HG02840 (cell line): Measurements from ENCODE around the gene RPAP2.
"Not testable (repeated sequence)": the region's sequence is repeated elsewhere in the genome, so short reads cannot be mapped to it uniquely, and the experiment has no call there.

Experiments used
- ATAC-seq: cut with Tn5 transposase; IDR thresholded peaks from one replicate; pipeline ENCODE4 v1.9.1; 2021; ENCODE audit warnings: mild to moderate bottlenecking, moderate library complexity, moderate number of reproducible peaks; ENCODE audit not compliant: unreplicated experiment, low FRiP score

RPAP2 gene

DNA sequence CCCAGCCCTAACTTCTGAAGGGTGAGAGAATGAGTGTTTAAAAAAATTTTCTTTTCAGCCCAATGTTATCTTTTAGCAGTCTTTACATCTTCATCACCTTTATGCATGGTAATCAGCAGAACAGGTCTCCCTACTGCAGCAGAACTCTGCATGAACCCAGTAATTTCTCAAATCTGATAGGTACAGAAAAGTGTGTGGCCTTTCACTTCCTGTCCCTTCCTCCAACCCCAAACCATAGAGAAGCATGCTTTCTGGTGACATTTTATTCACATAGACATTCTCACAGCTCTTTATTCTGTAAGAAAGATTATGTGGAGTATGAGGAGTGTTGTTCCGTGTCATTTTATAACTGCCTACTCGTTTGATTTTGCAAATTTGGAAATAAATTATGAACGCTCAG, 68.6 kb downstream of the RPAP2 start:
- no peak for ATAC-seq

DNA sequence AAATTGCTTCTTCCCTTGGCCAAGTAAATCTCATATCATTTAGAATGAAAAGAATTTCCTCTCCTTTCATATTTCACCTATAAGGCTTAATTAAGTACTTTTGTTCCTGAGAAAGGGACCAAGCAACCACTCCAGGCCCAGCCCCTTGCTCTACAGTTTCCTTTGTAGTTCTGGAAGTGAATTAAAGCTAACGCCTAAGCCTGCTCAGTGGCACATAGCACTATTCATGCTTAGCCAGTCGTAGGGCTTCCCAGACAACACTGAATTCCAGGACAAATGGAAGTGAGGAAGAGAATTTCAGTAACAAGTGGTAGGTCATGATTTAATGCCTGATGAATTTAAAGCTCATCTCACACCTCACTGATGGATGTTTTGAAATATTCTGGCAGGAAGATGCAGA, 73.3 kb downstream of the RPAP2 start:
- no peak for ATAC-seq

DNA sequence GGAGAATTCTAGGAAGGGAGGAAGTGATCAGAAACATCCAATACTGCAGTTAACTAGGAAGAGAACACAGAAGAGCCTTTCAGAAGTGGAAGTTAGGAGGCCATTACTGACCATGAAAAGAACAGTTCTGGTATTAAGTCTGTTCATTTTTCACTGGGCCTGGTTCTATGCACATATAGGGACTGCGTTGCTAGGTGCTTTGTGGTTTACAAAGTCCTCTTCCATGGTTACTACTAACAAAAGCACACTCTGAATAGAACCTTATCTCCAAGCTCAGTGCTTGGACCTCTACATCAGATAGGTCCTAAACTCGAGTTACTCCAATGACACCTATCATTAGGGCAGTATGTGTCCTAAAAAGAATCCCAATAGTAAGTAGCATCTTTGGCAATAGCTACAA, 75.4 kb downstream of the RPAP2 start:
- ATAC-seq, result no peak

DNA sequence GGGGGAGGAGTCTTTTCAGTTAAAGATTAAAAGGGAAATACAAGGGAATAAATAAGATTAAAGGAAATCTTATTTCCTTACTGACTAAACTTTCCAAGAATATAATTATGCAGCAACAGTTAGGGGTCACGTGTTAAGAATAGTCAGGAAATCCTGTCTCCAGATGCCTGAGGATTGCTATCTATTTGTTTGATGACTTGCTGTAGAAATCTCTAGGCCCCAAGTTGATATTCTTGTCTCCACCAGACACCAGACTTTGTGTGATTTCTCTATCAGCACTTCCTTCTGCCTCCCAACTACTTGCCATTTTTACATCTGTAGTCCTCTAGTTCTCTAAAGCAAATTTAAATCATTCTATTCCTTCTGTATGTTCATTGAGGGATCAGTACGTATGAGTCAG, 77.5 kb downstream of the RPAP2 start:
- ATAC-seq, result no peak

DNA sequence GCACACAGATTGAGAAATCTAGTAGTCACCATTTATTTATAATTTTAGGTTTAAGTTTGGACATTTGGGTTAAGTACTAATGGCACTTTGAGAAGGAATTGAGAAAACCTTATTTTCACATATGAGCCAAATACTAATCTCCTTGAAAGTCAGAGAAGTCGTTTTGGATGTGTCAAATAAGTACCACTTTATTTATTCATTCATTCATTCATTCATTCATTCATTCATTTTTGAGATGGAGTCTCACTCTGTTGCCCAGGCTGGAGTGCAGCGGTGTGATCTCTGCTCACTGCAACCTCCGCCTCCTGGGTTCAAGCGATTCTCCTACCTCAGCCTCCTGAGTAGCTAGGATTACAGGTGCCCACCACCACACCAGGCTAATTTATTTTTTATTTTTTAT, 79.1 kb downstream of the RPAP2 start:
- ATAC-seq, result not testable (repeated sequence)

DNA sequence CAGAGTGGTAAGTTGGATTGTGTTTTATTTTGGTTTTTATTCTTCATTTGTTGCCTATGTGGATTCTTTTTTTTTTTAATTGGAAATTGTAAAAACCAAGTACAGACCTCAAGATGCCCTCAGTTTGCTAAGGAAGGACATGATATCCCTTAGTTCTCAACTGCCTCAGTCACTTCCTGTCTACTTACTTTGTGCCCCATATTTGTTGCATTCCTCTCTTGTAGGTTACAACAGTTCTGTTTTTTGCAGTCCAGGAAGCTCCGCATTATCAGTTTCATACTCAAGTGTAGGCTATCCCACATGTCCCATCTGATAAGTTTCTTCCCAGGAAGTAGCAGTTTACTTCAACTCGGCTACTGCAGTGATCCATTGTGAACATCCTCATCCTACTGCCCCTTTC, 82.0 kb downstream of the RPAP2 start:
- ATAC-seq, result no peak

DNA sequence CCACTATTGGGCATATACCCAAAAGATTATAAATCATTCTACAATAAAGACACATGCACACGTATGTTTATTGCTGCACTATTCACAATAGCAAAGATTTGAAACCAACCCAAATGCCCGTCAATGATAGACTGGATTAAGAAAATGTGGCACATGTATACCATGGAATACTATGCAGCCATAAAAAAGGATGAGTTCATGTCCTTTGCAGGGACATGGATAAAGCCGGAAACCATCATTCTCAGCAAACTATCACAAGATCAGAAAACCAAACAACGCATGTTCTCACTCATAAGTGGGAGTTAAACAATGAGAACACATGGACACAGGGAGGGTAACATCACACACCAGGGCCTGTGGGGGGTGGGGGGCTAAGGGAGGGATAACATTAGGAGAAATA, 95.1 kb downstream of the RPAP2 start:
- ATAC-seq, result not testable (repeated sequence)

DNA sequence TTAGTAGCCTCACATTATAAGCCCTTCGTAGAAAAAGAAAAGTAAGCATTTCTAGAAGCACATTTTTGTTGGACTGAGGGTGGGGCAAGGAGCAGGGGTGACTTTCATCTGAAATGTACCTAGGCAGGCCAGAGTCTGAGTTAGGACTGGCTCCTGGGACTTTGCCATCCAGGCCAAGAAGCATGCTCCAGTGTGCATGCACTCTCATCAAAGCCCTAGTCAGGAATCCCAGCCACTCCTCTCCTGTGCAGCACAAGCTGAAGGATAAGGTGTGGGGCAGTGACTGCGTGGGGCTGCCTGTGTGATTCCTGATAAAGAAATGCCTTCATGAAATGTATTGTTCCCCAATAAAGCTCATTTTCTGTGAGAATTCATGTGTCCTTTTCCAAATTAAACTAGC, 99.7 kb downstream of the RPAP2 start:
- ATAC-seq, result no peak

DNA sequence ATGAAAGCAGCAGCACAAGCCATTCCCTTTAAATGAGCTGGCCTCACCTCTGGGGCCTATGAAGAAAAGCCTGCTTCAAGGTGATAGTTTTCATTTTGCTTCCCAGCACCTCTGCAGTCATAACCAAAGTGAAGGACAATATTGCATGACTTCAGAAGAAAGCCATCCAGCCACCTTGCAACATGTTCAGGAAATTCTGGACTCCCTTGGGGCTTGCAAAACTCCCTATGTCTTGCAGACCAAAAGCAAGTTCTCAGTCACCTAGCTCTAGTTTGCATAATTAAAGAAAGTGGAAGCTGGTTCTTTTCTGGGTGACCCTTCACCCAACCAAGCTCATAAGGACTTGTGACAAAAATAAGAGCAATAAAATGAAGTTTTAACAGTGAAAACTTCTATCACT, 100.2 kb downstream of the RPAP2 start:
- peak; percentile 88 for ATAC-seq

DNA sequence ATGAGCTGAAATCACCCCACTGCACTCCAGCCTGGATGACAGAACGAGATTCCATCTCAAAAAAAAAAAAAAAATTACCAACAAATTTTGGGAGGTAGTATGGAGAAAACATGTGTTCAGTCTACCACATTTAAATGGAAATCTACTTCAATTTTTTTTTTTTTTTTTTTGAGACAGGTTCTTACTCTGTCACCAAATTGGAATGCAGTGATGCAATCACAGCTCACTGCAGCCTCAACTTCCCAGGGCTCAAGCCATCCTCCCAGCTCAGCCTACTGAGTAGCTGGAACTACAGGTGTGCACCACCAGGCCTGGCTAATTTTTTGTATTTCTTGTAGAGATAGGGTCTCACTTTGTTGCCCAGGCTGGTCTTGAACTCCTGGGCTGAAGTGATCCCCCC, 105.8 kb downstream of the RPAP2 start:
- ATAC-seq, result no peak

DNA sequence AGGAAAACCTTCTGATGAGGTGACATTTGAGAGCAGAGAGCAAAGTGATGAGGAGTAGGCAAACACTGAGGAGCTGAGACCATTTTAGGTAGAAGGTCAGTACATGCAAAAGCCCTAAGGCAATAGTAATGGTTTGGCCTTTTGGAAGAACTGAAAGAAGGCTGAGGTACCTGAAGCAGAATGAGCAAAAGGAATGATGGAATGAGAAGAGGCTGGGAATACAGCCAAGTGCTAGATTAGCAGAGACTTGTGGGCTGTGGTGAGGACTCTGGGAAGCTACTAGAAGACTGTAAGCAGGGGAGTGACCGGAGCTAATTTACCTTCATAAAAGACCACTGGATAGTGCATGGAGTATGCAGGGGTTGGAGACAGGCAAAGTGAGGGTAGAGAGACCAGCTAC, 110.0 kb downstream of the RPAP2 start:
- no peak for ATAC-seq

DNA sequence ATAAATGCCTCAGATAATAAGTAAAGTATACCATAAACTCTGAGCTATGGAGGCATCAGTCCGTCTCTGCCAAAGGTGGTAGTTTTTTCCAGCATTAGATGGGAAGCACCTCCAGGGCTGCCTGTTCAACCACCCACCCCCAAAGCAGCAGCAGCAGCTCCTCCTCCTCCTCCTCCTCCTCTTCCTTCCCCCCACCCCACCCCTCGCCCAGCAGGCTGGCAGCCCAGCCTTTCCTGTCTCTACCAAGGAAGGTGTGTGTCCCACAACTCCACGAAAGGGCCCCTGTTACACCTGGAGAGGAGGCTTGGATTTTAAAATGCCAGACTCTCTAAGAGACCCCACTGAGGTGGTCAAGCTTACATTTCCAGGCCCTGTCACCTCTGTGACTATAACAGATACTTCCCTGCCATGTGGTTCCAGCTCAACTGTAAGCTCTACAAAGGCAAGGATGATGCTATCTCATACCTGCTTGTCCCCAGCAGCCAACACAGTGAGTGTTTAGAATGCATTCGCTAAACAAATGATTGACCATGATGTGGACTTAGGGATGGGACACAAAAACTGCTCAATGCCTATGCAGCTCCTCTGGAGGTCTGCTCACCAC, 111.2 kb downstream of the RPAP2 start:
- ATAC-seq, result no peak

DNA sequence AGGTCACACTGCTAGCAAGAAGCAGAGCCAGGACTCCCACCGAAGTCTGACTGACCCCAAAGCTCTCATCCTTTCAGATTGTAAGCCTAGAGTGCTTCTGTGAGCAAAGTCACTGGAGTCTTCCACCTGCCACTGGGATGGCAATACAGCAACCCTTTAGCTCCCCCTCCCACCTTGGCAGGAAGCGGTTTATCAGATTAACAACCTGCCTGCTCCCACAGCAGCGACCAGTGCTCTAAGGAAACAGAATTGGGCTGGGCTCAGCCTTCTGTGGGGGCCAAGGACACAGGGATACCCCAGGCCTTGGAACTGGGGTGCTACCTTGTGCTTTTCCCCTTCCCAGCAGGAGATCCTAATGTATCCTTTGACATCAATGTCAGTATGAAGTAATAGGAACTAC, 111.8 kb downstream of the RPAP2 start:
- ATAC-seq, result no peak

DNA sequence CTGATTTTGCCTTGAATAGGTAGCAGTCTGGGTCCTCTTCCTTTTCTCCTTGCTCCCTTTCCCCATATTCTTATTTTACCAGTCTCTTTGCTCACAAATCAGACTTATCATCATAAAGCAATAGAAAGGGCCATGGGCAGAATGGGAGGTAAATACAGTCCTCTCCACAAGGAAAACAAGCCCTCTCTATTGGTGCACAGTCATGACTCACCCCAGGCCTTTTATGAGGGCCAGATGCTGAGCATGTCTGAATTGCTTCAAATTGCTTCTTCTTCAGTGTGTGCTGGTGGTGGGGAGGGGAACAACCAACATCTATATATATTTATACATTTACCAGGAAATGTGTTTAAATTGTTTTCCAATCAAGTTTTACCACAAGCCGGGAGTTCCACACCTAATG, 112.7 kb downstream of the RPAP2 start:
- no peak for ATAC-seq

DNA sequence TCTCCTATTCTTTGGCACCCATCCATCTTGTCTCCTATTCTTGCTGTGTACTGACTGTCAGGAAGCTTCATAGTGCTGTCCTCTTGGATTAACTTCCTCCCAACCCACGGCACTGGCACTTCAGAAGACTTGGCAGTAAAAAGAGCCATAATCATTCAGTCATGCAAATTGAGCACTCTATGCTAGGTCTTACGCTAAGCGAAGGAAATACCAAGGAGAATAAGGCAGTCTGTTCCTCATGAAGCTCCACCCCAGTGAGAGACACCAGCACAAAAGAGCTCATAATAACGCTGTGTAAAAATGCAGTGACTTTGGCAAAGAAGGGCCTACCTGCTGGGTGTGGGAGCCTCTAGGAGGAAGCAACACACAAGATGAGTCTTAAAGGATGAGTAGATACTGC, 120.8 kb downstream of the RPAP2 start:
- ATAC-seq, result no peak

DNA sequence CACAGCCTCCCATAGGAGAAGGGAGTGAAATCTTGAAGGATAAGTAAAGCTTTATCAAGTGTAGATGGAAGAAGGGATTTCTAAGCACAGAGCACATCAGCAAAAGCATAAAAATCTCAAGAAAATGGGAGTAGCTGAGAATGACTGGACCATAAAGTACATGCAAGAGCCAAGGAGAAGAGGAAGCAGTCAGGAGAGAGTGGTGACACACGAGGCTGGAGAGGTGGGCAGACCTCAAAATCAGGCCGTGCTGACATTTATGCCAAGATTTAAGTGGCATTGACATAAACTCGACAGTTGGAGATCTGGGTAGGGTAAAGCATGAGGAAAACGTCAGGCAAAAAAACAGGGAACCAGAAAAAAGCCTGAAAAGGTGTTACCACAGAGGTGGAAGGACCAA, 125.5 kb downstream of the RPAP2 start:
- no peak for ATAC-seq

DNA sequence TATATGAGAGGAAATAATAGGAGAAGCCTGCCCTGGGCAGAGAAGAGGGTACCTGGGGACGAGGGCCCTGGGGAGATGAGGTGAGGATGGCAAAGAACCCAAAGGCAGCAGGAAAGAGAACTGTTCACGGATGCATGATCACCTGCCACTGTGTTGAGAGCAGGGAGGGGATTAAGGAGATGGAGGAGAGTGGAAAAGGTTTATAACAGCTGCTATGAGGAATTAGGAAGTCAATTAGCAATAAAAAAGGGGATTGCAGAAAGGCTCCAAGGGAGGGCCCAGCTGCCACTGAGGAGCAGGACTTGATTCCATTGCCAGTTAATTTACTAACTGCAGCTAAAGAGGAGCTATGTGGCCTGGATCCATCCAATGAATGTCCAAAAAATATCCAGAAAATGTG, 126.8 kb downstream of the RPAP2 start:
- ATAC-seq, result no peak

DNA sequence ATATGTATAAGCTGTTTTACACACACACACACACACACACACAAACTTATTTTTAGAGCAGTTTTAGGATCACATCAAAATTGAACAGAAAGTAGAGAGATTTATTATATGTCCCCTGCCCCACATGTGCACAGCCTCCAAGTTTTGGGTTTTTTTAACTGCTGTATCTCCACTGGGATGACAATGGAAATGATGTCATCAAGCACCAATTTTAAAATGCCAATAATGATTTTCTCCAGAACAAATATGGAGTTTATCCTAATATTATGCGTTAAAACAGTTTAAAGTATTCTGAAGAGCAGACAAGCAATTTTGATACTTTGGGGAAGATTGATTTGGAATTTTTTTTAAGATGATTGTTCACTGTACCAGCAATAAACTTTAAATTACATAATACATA, 131.2 kb downstream of the RPAP2 start:
- no peak for ATAC-seq

DNA sequence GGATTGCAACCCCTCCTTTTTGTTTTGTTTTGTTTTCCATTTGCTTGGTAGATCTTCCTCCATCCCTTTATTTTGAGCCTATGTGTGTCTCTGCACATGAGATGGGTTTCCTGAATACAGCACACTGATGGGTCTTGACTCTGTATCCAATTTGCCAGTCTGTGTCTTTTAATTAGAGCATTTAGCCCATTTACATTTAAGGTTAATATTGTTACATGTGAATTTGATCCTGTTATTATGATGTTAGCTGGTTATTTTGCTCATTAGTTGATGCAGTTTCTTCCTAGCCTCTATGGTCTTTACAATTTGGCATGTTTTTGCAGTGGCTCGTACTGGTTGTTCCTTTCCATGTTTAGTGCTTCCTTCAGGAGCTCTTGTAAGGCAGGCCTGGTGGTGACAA, 135.7 kb downstream of the RPAP2 start:
- ATAC-seq, result not testable (repeated sequence)

DNA sequence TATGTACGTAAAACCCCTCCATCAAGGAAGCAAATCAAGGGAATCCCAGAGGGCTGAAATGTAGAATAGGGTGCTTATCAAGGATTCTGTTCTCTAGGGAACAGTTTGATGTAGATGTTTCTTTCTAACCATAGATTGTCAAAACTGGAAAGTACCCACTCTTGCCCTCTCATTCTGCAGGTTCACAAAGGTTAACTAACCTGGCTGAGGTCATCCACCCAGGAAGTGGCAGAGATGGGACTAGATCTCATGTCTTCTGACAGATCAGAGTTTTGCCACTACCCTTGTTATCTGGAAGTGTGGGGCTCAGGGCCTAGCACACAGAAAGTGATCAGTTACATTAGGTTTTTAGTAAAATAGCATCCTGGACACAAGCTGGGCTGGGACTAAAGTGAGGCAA, 140.4 kb downstream of the RPAP2 start:
- no peak for ATAC-seq

DNA sequence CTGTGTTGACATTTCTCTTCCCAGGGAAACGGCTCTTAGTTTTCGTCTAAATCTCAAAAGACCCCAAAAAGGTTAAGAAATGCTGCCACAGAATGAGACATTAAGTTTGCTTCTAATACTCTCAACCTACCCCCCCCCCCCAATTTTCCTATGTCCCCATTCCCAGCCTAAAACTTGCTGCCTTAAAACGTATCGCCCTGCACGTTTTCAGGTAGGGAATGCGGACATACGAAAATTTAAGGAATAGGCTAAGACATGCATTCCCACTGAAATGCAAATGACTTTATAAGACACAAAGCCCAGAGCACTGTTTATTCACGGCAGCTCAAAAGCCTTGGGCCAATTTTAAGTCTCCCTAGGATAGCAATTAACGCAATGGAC, 142.4 kb downstream of the RPAP2 start:
- ATAC-seq, result no peak

DNA sequence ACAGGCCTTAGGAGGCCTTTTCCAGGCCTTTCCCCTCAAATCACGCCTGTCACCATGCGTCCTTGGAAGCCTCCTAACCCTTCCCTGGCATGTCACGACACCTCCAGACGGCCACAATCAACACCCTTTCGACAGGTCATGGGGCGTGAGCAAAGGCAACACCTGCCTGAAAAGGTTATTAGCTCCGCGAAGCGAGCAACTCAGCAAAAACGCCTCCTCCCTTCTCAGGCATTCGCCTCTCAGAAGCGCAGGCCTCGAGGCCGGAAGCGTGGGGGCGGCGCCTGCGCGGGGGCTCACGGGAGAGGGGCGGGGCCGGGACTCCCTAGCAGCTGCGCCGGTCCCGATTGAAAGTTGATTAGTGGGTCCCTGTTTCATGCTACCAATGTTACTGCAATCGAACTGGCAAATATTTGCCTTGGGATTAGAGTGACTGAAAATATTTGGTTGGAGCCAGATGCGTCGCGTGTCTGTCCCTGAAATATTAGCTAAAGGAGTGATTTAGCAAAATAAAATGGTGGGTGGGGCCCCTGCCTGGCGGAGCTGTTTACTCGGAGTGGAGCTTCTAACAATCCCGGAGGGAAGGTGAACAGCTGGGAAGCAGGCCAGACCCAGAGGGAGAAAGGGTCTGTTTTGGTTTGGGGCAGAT, 143.0 kb downstream of the RPAP2 start:
- ATAC-seq, result no peak

DNA sequence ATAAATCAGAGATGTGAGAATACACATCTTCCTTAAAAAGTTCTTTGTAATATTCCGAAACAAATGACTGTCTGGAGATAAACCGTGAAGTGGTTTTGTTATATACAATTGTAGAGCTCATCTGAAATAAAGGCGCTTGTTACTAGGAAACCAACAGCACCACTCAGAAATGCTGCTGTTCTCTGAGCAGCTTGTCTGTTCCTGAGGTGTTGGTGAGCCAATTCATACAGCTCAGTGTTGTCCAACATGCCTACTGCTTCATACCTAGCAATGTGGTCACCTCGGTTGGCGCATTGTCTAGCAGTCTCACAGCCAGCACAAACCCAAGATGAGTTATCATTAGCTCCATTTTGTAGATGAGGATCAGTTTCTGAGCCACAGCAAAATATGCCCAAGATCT, 143.5 kb downstream of the RPAP2 start:
- no peak for ATAC-seq
